ENCODE data around the gene XYLT1.

The XYLT1 gene

GRCh38 chr16:17147942-17148341, 322.8 kb downstream of the XYLT1 start:
- TF ChIP-seq CTCF (IDR thresholded peaks at IDR 0.05), result no peak

GRCh38 chr16:17145029-17145428, 325.7 kb downstream of the XYLT1 start:
- no peak for TF ChIP-seq CTCF (IDR thresholded peaks at IDR 0.05)

- TF ChIP-seq CTCF (IDR thresholded peaks at IDR 0.05), result no peak
Measured at GRCh38 chr16:17144431-17144830, 326.3 kb downstream of the XYLT1 start.

- TF ChIP-seq CTCF (IDR thresholded peaks at IDR 0.05), result no peak
Measured at GRCh38 chr16:17143546-17144419, 327.0 kb downstream of the XYLT1 start.

- TF ChIP-seq CTCF (IDR thresholded peaks at IDR 0.05), result no peak
Measured at GRCh38 chr16:17138801-17139200, 332.0 kb downstream of the XYLT1 start.

- TF ChIP-seq CTCF (IDR thresholded peaks at IDR 0.05), result no peak
Measured at GRCh38 chr16:17135439-17135838, 335.3 kb downstream of the XYLT1 start.

- no peak for TF ChIP-seq CTCF (IDR thresholded peaks at IDR 0.05)
Measured at GRCh38 chr16:17134586-17134985, 336.2 kb downstream of the XYLT1 start.
